Measurements from ENCODE around the gene BAHCC1. TPM values are rescaled to one million over a fixed set of nuclear protein-coding genes. Genes with fewer than 3 reads are reported as not detected.

BAHCC1 gene
- total and polyA plus RNA-seq, 2 of the 8 experiments (the other 6 are each of a cell fraction or from before 2014, with no cell fraction given): 0.26 to 0.58 TPM

DNA sequence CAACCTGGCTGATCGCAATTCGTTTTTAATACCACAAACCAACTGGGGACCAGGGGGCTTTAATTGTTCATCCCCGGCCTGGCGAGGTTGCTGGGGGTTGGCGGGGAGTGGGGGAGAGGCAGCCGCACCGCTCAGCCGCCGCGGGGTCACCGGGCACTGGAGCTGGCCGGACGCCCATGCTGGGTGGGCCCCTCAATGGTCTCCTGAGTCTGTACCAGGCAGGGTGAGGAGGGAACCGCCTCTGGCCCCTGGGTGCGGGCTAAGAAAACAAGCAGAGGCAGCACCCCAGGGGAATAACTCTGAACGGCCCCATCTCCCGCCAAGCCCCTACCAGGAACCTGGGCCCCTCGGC is 73.5 kb downstream of the BAHCC1 start:
- Histone ChIP-seq H3K4me2 (ENCODE audit: insufficient read depth in 1 of 2, low read depth in 2 of 2, low read length in 2 of 2) (no peak overlapping the region), H3K23ac (ENCODE audit: insufficient read length) (no peak overlapping the region), H3K56ac (replicated peaks; ENCODE audit: insufficient read length, low read depth, low read length) (no peak overlapping the region), H2AFZ (ENCODE audit: low read length) (no peak overlapping the region), H4K8ac (ENCODE audit: extremely low read depth, insufficient read depth, low read length) (no peak overlapping the region), H3K9ac (replicated peaks in 1 of 4; ENCODE audit: extremely low read depth in 1 of 4, low read depth in 3 of 4, low read length in 3 of 4) (no peak overlapping the region), H4K91ac (replicated peaks; ENCODE audit: insufficient read length, low read length) (no peak overlapping the region), H2AK5ac (ENCODE audit: low read depth, low read length) (no peak overlapping the region), H3K27ac (ENCODE audit: low read depth, low read length) (no peak overlapping the region), H3K14ac (ENCODE audit: insufficient read length) (no peak overlapping the region), H2BK20ac (ENCODE audit: low read length) (no peak overlapping the region), H3K27me3 (replicated peaks in 1 of 4; ENCODE audit: control insufficient read depth in 3 of 4, extremely low read depth in 1 of 4, insufficient read depth in 3 of 4, low read length in 3 of 4) (no peaks in the 10 kb centered on the region; a peak in 1 of 7 replicates), H4K20me1 (replicated peaks in 1 of 2; ENCODE audit: control insufficient read depth in 1 of 2, insufficient read depth in 2 of 2, low read length in 2 of 2) (no peaks in the 10 kb centered on the region), H2BK120ac (replicated peaks; ENCODE audit: low read depth, low read length) (no peak overlapping the region), H3K23me2 (ENCODE audit: low read depth, low read length) (no peaks in the 10 kb centered on the region), H2BK12ac (ENCODE audit: low read depth, low read length) (no peak overlapping the region), H2BK5ac (ENCODE audit: low read depth, low read length) (no peak overlapping the region), H3K79me2 (ENCODE audit: control insufficient read depth in 1 of 2, insufficient read depth in 2 of 2, low read length in 2 of 2) (no peaks in the 10 kb centered on the region), H3K79me1 (ENCODE audit: low read depth, low read length) (no peaks in the 10 kb centered on the region), H2BK15ac (ENCODE audit: low read length) (no peak overlapping the region), H3K4me1 (replicated peaks in 1 of 4; ENCODE audit: control insufficient read depth in 3 of 4, insufficient read depth in 4 of 4, low read length in 3 of 4) (peaks cover 0 to 3% (median 0%) of the 10 kb centered on the region in 4 experiments; a peak in 2 of 7 replicates), H4K5ac (ENCODE audit: insufficient read length, low read depth, low read length) (no peak overlapping the region), H3K36me3 (ENCODE audit: control insufficient read depth in 2 of 4, insufficient read depth in 4 of 4, low read length in 3 of 4) (no peaks in the 10 kb centered on the region), H3K4me3 (ENCODE audit: extremely low read depth in 1 of 4, insufficient read depth in 2 of 4, low read depth in 3 of 4, low read length in 4 of 4) (no peak overlapping the region), H3K9me3 (ENCODE audit: insufficient read depth in 2 of 2, low read depth in 1 of 2, low read length in 1 of 2) (no peaks in the 10 kb centered on the region; a peak in 1 of 4 replicates), H3K4ac (replicated peaks; ENCODE audit: insufficient read length, low read depth, low read length) (no peak overlapping the region), H3K18ac (ENCODE audit: extremely low read depth, low read length) (no peak overlapping the region)
- ChIA-PET POLR2A (ENCODE audit: partially characterized antibody) (no interaction called here), CTCF (ENCODE audit: partially characterized antibody) (interaction anchor here (0.7 to 1.1 kb wide), 2 partner anchors 16 to 28 kb away, joined by 3 read pairs; no protein-coding TSS in a partner anchor)
- 91% methylated on average over 13 of the region's 18 CpGs; no CpG with 5 or more reads in 1 of the 2 experiments for WGBS, 2 experiments (ENCODE audit: extremely low coverage in 1 of 2, insufficient coverage in 1 of 2, insufficient read length in 1 of 2, insufficient replicate concordance in 2 of 2, low coverage in 1 of 2, low lambda C conversion rate in 2 of 2, missing lambda C conversion rate in 1 of 2)
- FAIRE-seq (no peak), DNase-seq (ENCODE audit: low read depth in 1 of 2, low spot score in 2 of 2) (no peak)
- TF ChIP-seq HDAC6 (IDR thresholded peaks at IDR 0.05; ENCODE audit: low read depth, low read length) (no peak), SP4 (IDR thresholded peaks at IDR 0.05; ENCODE audit: low read length) (no peak), CEBPB (IDR thresholded peaks at IDR 0.05; ENCODE audit: low read depth, low read length) (no peak), BRCA1 (IDR thresholded peaks at IDR 0.05; ENCODE audit: low read depth, low read length) (no peak), ASH2L (IDR thresholded peaks at IDR 0.05; ENCODE audit: low read length) (no peak)
- TF ChIP-seq, protein P1, sequence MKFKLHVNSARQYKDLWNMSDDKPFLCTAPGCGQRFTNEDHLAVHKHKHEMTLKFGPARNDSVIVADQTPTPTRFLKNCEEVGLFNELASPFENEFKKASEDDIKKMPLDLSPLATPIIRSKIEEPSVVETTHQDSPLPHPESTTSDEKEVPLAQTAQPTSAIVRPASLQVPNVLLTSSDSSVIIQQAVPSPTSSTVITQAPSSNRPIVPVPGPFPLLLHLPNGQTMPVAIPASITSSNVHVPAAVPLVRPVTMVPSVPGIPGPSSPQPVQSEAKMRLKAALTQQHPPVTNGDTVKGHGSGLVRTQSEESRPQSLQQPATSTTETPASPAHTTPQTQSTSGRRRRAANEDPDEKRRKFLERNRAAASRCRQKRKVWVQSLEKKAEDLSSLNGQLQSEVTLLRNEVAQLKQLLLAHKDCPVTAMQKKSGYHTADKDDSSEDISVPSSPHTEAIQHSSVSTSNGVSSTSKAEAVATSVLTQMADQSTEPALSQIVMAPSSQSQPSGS (IDR thresholded peaks at IDR 0.05; ENCODE audit: low read length): no peak

Measured in H1 (cell line).